GM12865 (cell line): ENCODE measurements around the gene ZNF618.
"Not testable (repeated sequence)": the region's sequence is repeated elsewhere in the genome, so short reads cannot be mapped to it uniquely, and the experiment has no call there.

Experiments
- DNase-seq: peaks from one replicate; pipeline ENCODE4 v3.0.0; 2010; ENCODE audit warnings: low read depth
- H3K4me3 ChIP-seq: 2 replicates; pipeline ENCODE4 v1.5.1; 2011; ENCODE audit warnings: mild to moderate bottlenecking, low read depth, low read length, control low read depth
- TF ChIP-seq, protein P1 (sequence below): IDR thresholded peaks from 2 replicates; pipeline ENCODE4 v1.5.1; 2011; ENCODE audit warnings: low read length, control low read depth, low read depth, inconsistent platforms; ENCODE audit not compliant: insufficient read depth; ENCODE audit errors: missing control alignments

ZNF618 gene

GRCh38 chr9:114035845-114036801, 160.0 kb downstream of the ZNF618 start:
- DNase-seq, result no peak
- TF ChIP-seq, protein P1, sequence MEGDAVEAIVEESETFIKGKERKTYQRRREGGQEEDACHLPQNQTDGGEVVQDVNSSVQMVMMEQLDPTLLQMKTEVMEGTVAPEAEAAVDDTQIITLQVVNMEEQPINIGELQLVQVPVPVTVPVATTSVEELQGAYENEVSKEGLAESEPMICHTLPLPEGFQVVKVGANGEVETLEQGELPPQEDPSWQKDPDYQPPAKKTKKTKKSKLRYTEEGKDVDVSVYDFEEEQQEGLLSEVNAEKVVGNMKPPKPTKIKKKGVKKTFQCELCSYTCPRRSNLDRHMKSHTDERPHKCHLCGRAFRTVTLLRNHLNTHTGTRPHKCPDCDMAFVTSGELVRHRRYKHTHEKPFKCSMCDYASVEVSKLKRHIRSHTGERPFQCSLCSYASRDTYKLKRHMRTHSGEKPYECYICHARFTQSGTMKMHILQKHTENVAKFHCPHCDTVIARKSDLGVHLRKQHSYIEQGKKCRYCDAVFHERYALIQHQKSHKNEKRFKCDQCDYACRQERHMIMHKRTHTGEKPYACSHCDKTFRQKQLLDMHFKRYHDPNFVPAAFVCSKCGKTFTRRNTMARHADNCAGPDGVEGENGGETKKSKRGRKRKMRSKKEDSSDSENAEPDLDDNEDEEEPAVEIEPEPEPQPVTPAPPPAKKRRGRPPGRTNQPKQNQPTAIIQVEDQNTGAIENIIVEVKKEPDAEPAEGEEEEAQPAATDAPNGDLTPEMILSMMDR, result no peak
- no peak overlapping the region for H3K4me3 ChIP-seq

DNA sequence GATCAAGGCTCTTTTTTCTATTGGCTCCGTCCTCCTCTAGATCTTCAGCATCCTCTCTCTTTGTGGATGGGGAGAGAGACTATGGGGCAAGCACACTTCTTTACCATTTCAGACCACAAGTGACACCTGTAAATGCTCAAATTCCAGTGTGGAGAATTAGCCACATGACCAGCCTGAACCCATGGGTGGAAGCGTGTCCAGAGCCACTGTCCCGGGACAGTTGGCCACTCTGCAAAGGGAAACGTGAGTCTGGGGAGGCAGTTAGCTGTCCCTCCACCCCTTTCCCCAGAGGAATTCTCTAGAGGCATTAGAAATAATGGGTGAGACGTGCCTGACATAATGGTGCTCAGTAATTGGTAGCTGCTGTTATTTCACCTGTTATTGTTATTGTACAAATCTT, 161.1 kb downstream of the ZNF618 start:
- TF ChIP-seq, protein P1, result no peak
- no peak overlapping the region for H3K4me3 ChIP-seq
- no peak for DNase-seq

- TF ChIP-seq, protein P1, result no peak
- H3K4me3 ChIP-seq, result no peak overlapping the region
- DNase-seq, result no peak
Measured at GRCh38 chr9:114037961-114038723, 162.0 kb downstream of the ZNF618 start.

GRCh38 chr9:114038724-114039313, 162.7 kb downstream of the ZNF618 start:
- no peak overlapping the region for H3K4me3 ChIP-seq
- DNase-seq, result no peak
- TF ChIP-seq, protein P1, result no peak

GRCh38 chr9:114039484-114039883, 163.4 kb downstream of the ZNF618 start:
- TF ChIP-seq, protein P1, result no peak
- no peak overlapping the region for H3K4me3 ChIP-seq
- DNase-seq, result no peak

- not testable (repeated sequence) for DNase-seq, H3K4me3 ChIP-seq
Measured at GRCh38 chr9:114043660-114044059, 167.6 kb downstream of the ZNF618 start.

- no peak for DNase-seq
- TF ChIP-seq, protein P1, result no peak
- no peak overlapping the region for H3K4me3 ChIP-seq
Measured at GRCh38 chr9:114046237-114046755, 170.2 kb downstream of the ZNF618 start.
